SKM-1 (cell line): ENCODE results near the gene CT45A1.
"Not testable (repeated sequence)": the region's sequence is repeated elsewhere in the genome, so short reads cannot be mapped to it uniquely, and the experiment has no call there.

Source experiments
- DNase-seq: peaks from one replicate; lab custom pipeline; 2025; ENCODE audit not compliant: unreplicated experiment; lab: John Stamatoyannopoulos, UW

Gene CT45A1, protein sequence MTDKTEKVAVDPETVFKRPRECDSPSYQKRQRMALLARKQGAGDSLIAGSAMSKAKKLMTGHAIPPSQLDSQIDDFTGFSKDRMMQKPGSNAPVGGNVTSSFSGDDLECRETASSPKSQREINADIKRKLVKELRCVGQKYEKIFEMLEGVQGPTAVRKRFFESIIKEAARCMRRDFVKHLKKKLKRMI

DNA sequence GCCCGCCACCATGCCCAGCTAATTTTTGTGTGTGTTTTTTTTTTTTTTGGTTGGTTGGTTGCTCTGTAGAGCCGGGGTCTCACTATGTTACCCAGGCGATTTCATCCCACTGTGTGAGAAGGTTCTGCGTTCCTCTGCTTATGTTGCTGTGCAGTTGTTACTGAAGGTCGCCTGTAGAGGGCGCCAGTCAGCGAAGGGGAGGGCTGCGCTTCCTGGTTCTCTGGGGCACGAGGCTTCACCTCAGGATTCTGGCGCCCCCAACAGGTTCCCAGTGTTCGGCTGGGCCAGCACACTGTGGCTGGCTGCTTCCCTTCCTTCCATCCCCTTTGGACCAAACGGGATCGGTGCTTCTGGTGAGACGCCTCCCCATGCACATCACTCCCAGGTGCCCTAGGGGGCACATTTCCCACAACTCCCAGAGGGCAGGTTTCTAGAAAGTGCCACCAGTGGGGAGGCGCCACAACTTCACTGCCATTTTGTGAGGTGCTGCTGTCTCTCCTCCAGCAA is at the start of gene CT45A1:
Gene CT45A1 (plus strand): TSS at position 457 of the 507 bp plus-strand sequence. CDS start 5,302 bp downstream, outside the sequence.
- DNase-seq, result not testable (repeated sequence)

DNA sequence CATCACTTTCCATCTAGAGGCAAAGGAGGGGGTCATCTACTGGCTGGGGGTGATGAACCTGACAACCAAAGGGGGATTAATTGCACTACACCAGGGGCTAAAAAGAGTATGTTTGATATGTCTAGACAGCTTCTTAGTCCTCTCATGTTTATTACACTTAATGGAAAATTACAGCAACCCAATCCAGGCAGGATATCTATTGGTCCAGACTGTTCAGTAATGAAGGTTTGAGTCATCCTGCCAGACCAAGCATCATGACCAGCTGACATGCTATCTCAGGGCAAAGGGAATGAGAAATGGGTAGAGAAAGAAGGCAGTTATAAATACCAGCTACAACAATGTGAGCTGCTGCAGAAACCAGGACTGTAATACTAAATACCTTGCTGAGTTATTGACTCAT is 40.5 kb upstream of the CT45A1 start:
- DNase-seq, result not testable (repeated sequence)

DNA sequence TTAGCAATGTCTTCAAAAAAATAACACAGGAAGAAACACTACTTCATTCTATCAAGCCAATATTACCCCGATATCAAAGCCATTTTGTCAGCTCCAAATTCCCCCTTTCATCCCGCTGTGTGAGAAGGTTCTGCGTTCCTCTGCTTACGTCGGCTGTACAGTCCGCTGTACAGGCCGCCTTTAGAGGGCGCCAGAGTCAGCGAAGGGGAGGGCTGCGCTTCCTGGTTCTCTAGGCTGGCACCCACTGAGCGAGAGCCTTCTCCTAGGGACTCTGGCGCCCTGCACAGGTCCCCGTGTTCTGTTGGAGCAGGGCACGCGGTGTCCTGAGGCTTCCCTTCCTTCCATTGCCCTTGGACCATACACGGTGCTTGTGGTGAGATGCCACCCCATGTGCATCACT is 25.3 kb upstream of the CT45A1 start:
- no peak for DNase-seq

DNA sequence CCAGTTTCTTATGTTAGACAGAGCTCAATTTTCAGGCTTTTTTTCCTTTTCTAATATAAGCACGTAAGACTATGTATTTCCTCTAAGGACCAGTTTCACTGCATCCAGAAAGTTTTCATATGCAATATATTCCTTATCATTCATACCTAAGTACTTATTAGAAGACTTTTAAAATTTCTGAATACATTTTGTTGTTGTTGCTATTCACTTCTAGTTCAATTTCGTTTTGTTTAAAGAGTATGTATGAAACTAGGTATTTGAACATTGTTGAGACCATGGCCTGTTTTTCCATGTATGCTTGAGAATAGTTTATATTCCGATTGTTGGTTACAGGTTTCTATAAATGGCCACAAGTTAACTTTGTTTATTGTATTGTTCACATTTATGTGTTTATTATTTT is 18.0 kb upstream of the CT45A1 start:
- no peak for DNase-seq

DNA sequence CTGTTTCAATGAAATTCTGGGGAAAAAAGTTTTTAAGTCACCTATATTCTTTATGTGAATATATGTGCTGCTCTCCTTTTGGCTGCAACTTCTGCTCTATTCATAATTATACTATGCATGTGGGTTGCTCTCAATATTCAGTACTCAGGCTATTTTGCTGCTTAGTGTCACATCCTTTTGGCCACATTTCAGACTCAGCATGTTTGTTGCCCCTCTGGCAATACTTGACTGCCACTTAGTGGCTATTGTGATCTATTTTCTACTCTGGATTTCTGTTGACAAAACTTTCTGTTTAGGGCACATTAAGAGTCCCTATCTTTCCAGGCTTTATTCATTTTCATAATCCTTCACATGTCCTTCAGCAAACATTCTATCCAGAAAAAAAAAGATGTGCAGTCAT is 15.8 kb upstream of the CT45A1 start:
- DNase-seq, result no peak

DNA sequence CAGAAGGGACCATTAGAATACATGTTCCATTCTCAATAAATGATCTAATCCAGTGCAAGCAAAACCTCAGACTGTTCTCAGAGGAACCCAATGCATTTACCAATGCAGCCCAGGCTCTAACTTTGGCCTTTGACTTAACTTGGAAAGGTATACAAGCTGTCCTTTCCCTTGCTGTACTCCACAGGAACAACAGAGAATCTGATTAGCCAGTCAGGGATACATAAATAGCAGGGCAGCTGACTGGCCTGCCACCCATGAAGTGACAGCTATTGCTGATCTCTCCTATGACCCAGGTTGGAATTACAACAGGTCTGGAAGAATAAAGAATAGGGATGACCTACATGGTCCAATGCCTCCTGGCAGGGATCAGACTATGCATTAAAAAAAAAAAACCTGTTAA is 14.5 kb upstream of the CT45A1 start:
- DNase-seq, result no peak

DNA sequence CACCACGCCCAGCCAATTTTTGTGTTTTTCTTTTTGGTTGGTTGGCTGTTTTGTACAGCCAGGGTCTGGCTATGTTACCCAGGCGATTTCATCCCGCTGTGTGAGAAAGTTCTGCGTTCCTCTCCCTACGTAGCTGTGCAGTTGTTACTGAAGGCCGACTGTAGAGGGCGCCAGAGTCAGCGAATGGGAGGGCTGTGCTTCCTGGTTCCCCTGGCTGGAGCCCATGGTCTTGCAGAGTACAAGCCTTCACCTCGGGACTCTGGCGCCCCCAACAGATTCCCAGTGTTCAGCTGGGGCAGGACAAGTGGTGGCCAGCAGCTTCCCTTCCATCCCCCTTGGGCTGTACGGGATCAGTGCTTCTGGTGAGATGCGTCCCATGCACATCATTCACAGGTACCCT is 5.6 kb upstream of the CT45A1 start:
- no peak for DNase-seq

DNA sequence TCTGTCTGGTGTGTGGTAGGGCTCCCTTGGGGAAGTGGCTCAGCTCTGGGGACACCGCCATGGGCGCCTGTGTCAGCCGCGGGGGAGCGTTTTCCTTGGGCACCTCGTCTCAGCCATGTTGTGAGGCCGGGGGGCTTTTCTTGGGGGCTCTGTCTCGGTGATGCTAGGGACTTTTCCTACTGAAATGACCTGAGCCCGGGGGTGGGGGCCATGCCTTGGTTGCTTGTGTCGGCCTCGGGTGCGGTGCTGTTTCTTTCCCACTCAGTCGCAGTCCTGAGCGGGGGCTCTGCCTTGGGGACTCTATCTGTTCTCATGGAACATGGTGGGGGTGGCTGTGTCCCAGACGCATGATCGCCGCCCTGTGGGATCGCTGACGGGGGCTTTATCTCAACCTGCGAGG is 356 bp downstream of the CT45A1 start:
- DNase-seq, result no peak

DNA sequence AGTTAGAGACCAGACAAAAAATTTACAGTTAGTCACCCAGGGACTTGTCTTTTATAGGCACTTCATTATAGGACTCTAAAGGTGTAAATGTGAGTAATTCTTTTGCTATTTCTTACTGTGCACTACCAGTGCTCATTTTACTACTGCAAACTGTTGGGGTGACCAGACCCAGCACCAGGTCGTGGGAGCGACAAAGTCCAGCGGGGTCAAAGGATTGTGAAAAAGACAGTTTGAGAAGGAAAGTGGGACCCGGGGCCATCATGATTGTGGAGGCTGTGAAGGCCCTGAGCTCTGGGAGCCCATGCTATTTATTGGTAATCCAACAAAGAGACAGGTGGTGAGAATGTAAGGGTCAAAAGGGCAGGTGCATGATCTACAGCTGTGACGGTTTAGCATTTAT is 21.2 kb downstream of the CT45A1 start:
- DNase-seq, result not testable (repeated sequence)

DNA sequence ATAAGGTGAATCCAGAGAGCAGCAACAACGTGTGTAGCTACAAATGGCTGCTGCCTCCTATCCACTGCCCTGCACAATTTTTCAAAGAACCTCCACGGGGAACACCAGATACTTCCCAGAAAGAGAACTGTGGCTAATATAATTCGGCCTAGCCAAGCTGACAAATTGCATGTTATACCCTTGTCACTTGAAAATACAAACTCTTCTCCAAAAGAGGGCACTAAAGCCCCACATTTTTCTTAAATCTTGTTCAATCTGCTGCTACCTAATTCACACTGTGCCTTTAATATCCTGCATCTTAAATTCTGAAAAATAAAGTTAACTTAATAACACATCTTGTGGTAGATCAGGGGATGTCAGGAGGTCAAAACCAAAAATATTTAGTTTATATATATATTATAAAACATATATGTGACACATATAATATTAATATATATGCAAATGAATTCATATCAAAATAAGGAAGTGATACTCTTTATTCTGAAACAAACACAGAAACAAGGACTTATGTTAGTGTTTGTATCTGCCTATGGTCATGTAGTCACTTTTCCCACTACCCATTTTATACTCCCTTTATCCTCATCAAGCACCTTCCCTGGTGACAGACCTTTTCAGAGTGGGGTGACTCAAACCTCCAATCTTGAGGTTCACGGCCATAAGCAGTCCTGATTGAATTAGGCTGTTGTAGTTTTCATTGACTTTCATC is 24.1 kb downstream of the CT45A1 start:
- no peak for DNase-seq

DNA sequence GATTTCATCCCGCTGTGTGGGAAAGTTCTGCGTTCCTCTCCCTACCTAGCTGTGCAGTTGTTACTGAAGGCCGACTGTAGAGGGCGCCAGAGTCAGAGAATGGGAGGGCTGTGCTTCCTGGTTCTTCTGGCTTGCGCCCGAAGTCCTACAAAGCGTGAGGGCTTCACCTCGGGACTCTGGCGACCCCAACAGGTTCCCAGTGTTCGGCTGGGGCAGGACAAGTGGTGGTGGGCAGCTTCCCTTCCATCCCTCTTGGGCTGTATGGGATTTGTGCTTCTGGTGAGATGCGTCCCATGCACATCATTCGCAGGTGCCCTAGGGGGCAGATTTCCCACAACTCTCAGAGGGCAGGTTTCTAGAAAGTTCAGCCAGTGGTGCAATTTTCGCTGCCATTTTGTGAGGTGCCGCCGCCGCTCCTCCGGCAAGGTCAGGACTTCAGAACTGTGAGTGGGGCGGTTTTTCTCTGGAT is 27.3 kb downstream of the CT45A1 start:
- DNase-seq, result no peak

DNA sequence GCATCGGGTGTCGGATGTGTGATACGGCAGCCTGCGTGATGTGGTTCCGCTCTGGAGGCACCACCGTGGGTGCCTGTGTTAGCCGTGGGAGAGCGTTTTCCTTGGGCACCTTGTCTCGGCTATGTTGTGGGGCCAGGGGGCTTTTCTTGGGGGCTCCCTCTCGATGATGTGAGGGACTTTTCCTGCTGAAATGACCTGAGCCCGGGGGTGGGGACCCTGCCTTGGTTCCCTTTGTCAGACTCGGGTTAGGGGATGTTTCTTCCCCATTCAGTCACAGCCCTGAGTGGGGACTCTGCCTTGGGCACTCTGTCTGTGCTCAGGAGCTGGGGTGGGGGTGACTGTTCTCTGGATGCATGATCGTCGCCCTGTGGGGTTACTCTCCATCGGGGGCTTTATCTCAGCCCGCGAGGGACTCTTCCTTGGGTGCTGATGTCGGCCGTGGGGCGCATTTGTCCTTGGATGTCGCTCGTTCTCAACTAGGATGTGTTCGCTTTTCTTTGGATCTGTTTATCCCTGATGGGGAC is 27.8 kb downstream of the CT45A1 start:
- DNase-seq, result no peak

DNA sequence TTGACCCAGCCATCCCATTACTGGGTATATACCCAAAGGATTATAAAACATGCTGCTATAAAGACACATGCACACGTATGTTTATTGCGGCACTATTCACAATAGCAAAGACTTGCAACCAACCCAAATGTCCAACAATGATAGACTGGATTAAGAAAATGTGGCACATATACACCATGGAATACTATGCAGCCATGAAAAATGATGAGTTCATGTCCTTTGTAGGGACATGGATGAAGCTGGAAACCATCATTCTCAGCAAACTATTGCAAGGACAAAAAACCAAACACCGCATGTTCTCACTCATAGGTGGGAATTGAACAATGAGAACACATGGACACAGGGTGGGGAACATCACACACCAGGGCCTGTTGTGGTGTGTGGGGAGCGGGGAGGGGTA is 31.3 kb downstream of the CT45A1 start:
- not testable (repeated sequence) for DNase-seq

DNA sequence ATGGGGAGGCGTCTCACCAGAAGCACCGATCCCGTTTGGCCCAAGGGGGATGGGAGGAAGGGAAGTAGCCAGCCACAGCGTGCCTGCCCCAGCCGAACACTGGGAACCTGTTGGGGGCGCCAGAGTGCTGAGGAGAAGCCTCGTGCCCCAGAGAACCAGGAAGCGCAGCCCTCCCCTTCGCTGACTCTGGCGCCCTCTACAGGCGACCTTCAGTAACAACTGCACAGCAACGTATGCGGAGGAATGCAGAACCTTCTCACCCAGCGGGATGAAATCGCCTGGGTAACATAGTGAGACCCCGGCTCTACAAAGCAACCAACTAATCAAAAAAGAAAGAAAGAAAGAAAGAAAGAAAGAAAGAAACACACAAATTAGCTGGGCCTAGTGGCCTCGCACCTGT is 54.7 kb downstream of the CT45A1 start, which contains the start of gene CT45A3:
Gene CT45A3 (minus strand): TSS at position 101 of the 400 bp plus-strand sequence. CDS start 3,747 bp downstream, outside the sequence.
- not testable (repeated sequence) for DNase-seq
